ENCODE data around the gene SLC16A14.

Gene SLC16A14

DNA sequence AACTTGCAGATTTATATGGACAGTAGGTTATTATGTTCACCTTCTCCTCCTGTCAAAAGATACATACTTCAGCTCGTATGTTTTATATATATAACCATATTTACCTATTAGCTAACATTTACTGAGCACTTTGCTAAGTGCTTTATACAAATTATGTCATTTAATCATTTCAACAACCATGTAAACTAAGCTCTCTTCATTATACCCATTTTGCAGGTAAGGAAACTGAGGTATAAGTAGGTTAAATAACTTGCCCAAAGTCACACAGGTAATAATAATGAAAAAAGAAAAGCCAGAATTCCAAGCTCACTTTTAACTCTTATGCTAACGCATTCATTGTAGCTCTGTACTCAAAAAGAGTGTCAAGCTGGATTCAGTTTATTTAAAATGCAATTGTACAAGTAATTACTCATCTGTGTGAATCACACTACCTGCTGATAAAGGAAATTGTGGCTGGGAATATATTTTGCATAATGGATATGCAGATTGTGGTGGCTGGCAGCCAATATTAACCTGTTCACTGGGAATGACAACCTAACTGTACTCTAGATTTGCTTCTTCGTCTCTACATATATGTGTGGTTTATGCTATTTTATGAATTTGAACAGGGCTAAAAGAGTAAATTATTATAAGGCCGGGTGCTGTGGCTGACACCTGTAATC lies 20.6 kb downstream of the SLC16A14 start:
- no peak overlapping the region for H2AFZ ChIP-seq (ENCODE audit: low read depth, low read length, severe bottlenecking)
- no peak overlapping the region for H3K4me3 ChIP-seq (ENCODE audit: insufficient read depth, low read length, poor library complexity, severe bottlenecking)
- H4K20me1 ChIP-seq (ENCODE audit: low read depth, low read length), result no peaks in the 10 kb centered on the region
- no peak overlapping the region for H3K9ac ChIP-seq (ENCODE audit: low read length)
- no peaks in the 10 kb centered on the region for H3F3A ChIP-seq (ENCODE audit: insufficient read depth)
- H3K4me2 ChIP-seq (ENCODE audit: low read depth, low read length, poor library complexity, severe bottlenecking), result no peak overlapping the region
- no peak overlapping the region for H3K27ac ChIP-seq (ENCODE audit: low read depth, low read length)
- no peaks in the 10 kb centered on the region for H3K36me3 ChIP-seq (ENCODE audit: low read length)
- no peaks in the 10 kb centered on the region for H3K79me2 ChIP-seq (ENCODE audit: insufficient read depth, low read length)
- TF ChIP-seq EZH2phosphoT487 (conservative IDR thresholded peaks at IDR 0.05; ENCODE audit: low read length) (no peak), CTCF (IDR thresholded peaks at IDR 0.05; ENCODE audit: insufficient read depth, low read length, poor library complexity, severe bottlenecking) (no peak)
- no peaks in the 10 kb centered on the region for H3K9me3 ChIP-seq (ENCODE audit: insufficient read depth, low read length)
- H3K27me3 ChIP-seq (ENCODE audit: low read length), result no peaks in the 10 kb centered on the region
- H3K9me2 ChIP-seq (replicated peaks; ENCODE audit: insufficient read depth, low read length), result no peaks in the 10 kb centered on the region

GRCh38 chr2:230046491-230046890 lies 22.2 kb downstream of the SLC16A14 start:
- no peak overlapping the region for H2AFZ ChIP-seq (ENCODE audit: low read depth, low read length, severe bottlenecking)
- no peaks in the 10 kb centered on the region for H3K9me3 ChIP-seq (ENCODE audit: insufficient read depth, low read length)
- no peak overlapping the region for H3K27ac ChIP-seq (ENCODE audit: low read depth, low read length)
- no peaks in the 10 kb centered on the region for H4K20me1 ChIP-seq (ENCODE audit: low read depth, low read length)
- H3K9ac ChIP-seq (ENCODE audit: low read length), result no peak overlapping the region
- no peak overlapping the region for H3K4me3 ChIP-seq (ENCODE audit: insufficient read depth, low read length, poor library complexity, severe bottlenecking)
- no peaks in the 10 kb centered on the region for H3K27me3 ChIP-seq (ENCODE audit: low read length)
- no peaks in the 10 kb centered on the region for H3K79me2 ChIP-seq (ENCODE audit: insufficient read depth, low read length)
- H3K4me2 ChIP-seq (ENCODE audit: low read depth, low read length, poor library complexity, severe bottlenecking), result no peak overlapping the region
- TF ChIP-seq EZH2phosphoT487 (conservative IDR thresholded peaks at IDR 0.05; ENCODE audit: low read length) (no peak), CTCF (IDR thresholded peaks at IDR 0.05; ENCODE audit: insufficient read depth, low read length, poor library complexity, severe bottlenecking) (no peak)
- no peaks in the 10 kb centered on the region for H3K36me3 ChIP-seq (ENCODE audit: low read length)
- H3K9me2 ChIP-seq (replicated peaks; ENCODE audit: insufficient read depth, low read length), result no peaks in the 10 kb centered on the region
- H3F3A ChIP-seq (ENCODE audit: insufficient read depth), result no peaks in the 10 kb centered on the region

- Histone ChIP-seq H3F3A (ENCODE audit: insufficient read depth) (no peaks in the 10 kb centered on the region), H3K4me3 (ENCODE audit: insufficient read depth, low read length, poor library complexity, severe bottlenecking) (no peak overlapping the region), H3K27me3 (ENCODE audit: low read length) (no peaks in the 10 kb centered on the region), H2AFZ (ENCODE audit: low read depth, low read length, severe bottlenecking) (no peak overlapping the region), H3K36me3 (ENCODE audit: low read length) (no peaks in the 10 kb centered on the region), H3K79me2 (ENCODE audit: insufficient read depth, low read length) (no peaks in the 10 kb centered on the region), H3K9me2 (replicated peaks; ENCODE audit: insufficient read depth, low read length) (no peaks in the 10 kb centered on the region), H3K27ac (ENCODE audit: low read depth, low read length) (no peak overlapping the region), H4K20me1 (ENCODE audit: low read depth, low read length) (no peaks in the 10 kb centered on the region), H3K9ac (ENCODE audit: low read length) (no peak overlapping the region), H3K9me3 (ENCODE audit: insufficient read depth, low read length) (no peaks in the 10 kb centered on the region), H3K4me2 (ENCODE audit: low read depth, low read length, poor library complexity, severe bottlenecking) (no peak overlapping the region)
- no peak for TF ChIP-seq CTCF (IDR thresholded peaks at IDR 0.05; ENCODE audit: insufficient read depth, low read length, poor library complexity, severe bottlenecking)
- no peak for TF ChIP-seq EZH2phosphoT487 (conservative IDR thresholded peaks at IDR 0.05; ENCODE audit: low read length)
Measured at GRCh38 chr2:230043461-230043860, 25.3 kb downstream of the SLC16A14 start.
